Tibial artery (tissue), 4 donors: ENCODE data around the gene SLC27A6.

Experiments used
- DNase-seq, 2 donors: peaks; one replicate each; pipeline ENCODE4 v3.0.0-alpha.2; 2019
- H3K27ac ChIP-seq, 2 donors: fragments of 200-600 bp; sonication (generic) in 1 of 2; 1 replicate in 1 of 2; 2 replicates in 1 of 2; pipeline ENCODE4 v1.5.1; 2018 to 2019; ENCODE audit warnings: mild to moderate bottlenecking in 1 of 2
- H3K27me3 ChIP-seq, 2 donors: fragments of 200-600 bp; sonication (generic) in 1 of 2; one replicate each; pipeline versions ENCODE4 v1.5.1 to v1.6.0; 2016 to 2019
- H3K36me3 ChIP-seq, 3 donors: fragments of 200-600 bp; sonication (generic) in 2 of 3; one replicate each; pipeline ENCODE4 v1.5.1; 2016 to 2019; ENCODE audit warnings: mild to moderate bottlenecking in 2 of 3
- H3K4me1 ChIP-seq, 4 donors: fragments of 200-600 bp; sonication (generic) in 2 of 4; 1 replicate in 3 of 4; 2 replicates in 1 of 4; pipeline ENCODE4 v1.5.1; 2016 to 2019
- H3K4me3 ChIP-seq, 2 donors: fragments of 200-600 bp; sonication (generic) in 1 of 2; 1 replicate in 1 of 2; 2 replicates in 1 of 2; pipeline ENCODE4 v1.5.1; 2018 to 2019; ENCODE audit warnings: mild to moderate bottlenecking in 2 of 2
- H3K9me3 ChIP-seq, 3 donors: fragments of 200-600 bp; sonication (generic) in 1 of 3; one replicate each; pipeline ENCODE4 v1.5.1; 2016 to 2019
- intact Hi-C: fragments of 100-400 bp; cut with DNase I; formaldehyde crosslinking; loops from one replicate; pipeline ENCODE4 v1.15.0; 2023; ENCODE audit warnings: low total_unique reads
- TF ChIP-seq, protein P1 (sequence below), 2 experiments: fragments of 200-600 bp in 1 of 2; fragments of 450-650 bp in 1 of 2; IDR thresholded peaks; one replicate each; pipeline ENCODE4 v1.5.1; 2017 to 2019; ENCODE audit warnings: antibody characterized with exemption in 2 of 2, mild to moderate bottlenecking in 1 of 2, moderate library complexity in 1 of 2

The SLC27A6 gene

DNA sequence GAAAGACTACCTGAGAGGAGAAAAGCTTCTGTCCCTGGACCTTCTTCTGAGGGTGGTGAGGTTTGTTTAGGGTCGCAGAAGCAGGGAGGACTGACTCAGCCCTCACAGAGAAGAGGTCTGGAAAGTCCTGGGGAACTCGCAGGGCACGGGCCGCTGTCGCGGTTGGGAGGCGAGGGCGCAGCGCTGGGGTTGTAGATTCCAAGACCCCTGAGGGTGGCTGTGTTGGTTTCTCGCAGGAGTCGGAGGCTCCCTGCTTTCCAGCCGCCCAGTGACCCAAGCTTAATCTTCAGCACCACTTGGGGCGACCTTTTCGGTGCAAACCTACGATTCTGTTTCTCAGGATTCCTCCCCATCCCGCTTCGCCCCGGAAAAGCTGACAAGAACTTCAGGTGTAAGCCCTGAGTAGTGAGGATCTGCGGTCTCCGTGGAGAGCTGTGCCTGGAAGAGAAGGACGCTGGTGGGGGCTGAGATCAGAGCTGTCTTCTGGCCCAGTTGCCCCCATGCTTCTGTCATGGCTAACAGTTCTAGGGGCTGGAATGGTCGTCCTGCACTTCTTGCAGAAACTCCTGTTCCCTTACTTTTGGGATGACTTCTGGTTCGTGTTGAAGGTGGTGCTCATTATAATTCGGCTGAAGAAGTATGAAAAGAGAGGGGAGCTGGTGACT, 482 bp downstream of the SLC27A6 start:
- Histone ChIP-seq H3K27ac (no peak overlapping the region), H3K4me1 (peaks cover 0 to 6% (median 0%) of the 10 kb centered on the region in 4 donors), H3K27me3 (peaks cover 0 to 18% of the 10 kb centered on the region in 2 donors), H3K4me3 (no peak overlapping the region), H3K36me3 (no peaks in the 10 kb centered on the region), H3K9me3 (peaks cover 0 to under 1% (median 0%) of the 10 kb centered on the region in 3 donors)
- intact Hi-C loops, result no loop called here
- TF ChIP-seq, protein P1, sequence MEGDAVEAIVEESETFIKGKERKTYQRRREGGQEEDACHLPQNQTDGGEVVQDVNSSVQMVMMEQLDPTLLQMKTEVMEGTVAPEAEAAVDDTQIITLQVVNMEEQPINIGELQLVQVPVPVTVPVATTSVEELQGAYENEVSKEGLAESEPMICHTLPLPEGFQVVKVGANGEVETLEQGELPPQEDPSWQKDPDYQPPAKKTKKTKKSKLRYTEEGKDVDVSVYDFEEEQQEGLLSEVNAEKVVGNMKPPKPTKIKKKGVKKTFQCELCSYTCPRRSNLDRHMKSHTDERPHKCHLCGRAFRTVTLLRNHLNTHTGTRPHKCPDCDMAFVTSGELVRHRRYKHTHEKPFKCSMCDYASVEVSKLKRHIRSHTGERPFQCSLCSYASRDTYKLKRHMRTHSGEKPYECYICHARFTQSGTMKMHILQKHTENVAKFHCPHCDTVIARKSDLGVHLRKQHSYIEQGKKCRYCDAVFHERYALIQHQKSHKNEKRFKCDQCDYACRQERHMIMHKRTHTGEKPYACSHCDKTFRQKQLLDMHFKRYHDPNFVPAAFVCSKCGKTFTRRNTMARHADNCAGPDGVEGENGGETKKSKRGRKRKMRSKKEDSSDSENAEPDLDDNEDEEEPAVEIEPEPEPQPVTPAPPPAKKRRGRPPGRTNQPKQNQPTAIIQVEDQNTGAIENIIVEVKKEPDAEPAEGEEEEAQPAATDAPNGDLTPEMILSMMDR (IDR thresholded peaks at IDR 0.05), result no peak
- no peak for DNase-seq

DNA sequence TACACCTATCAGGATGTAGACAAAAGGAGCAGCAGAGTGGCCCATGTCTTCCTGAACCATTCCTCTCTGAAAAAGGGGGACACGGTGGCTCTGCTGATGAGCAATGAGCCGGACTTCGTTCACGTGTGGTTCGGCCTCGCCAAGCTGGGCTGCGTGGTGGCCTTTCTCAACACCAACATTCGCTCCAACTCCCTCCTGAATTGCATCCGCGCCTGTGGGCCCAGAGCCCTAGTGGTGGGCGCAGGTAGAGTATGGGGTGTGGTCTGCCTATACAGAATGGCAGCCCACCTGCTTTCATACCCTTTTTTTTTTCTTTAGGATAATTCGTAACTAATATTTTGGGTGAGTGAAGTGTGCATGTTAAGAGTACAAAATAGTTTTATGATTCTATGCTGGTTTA, 1.1 kb downstream of the SLC27A6 start:
- Histone ChIP-seq H3K27me3 (peaks cover 0 to 18% of the 10 kb centered on the region in 2 donors), H3K27ac (no peak overlapping the region), H3K4me1 (peaks cover 0 to 6% (median 0%) of the 10 kb centered on the region in 4 donors), H3K36me3 (no peaks in the 10 kb centered on the region), H3K4me3 (no peak overlapping the region), H3K9me3 (no peaks in the 10 kb centered on the region)
- TF ChIP-seq, protein P1 (IDR thresholded peaks at IDR 0.05), result no peak
- DNase-seq, result no peak
- intact Hi-C loops, result no loop called here

DNA sequence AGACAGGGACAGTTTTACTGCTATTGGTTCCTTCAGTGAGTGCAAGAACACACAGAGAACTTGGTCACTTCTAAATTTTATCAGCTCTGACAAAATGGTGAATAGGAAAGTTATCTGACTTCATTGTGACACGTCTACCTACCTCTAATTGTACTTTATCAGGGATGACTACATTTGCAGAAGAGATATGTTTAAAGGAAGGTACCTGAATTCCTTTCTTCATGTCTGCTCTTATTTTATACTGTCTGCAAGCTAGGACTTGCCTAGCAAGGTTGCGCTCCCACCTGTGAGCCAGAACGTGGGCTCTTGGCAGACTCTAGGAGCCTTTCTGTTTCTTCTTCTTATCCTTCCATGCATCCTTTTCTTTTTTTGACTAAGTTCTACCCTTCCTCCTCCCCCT, 1.6 kb downstream of the SLC27A6 start:
- no peak for DNase-seq
- H3K36me3 ChIP-seq, result no peaks in the 10 kb centered on the region
- peaks cover 0 to 6% (median 0%) of the 10 kb centered on the region in 4 donors for H3K4me1 ChIP-seq
- no peak overlapping the region for H3K4me3 ChIP-seq
- TF ChIP-seq, protein P1 (IDR thresholded peaks at IDR 0.05), result no peak
- H3K27ac ChIP-seq, result no peak overlapping the region
- H3K27me3 ChIP-seq, result peaks cover 0 to 18% of the 10 kb centered on the region in 2 donors
- H3K9me3 ChIP-seq, result no peaks in the 10 kb centered on the region
- intact Hi-C loops, result no loop called here

DNA sequence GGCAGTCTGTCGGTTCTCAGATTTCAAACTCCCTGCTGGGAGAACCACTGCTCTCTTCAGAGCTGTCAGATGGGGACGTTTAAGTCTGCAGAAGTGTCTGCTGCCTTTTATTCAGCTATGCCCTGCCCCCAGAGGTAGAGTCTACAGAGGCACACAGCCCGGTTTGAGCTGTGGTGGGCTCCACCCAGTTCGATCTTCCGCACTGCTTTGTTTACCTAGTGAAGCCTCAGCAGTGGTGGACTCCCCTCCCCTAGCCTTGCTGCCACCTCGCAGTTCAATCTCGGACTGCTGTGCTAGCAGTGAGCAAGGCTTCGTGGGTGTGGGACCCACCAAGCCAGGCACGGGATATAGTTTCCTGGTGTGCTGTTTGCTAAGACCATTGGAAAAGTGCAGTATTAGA, 8.0 kb downstream of the SLC27A6 start:
- Histone ChIP-seq H3K27me3 (no peaks in the 10 kb centered on the region), H3K4me1 (no peaks in the 10 kb centered on the region), H3K36me3 (no peaks in the 10 kb centered on the region), H3K9me3 (no peaks in the 10 kb centered on the region), H3K27ac (no peak overlapping the region), H3K4me3 (no peak overlapping the region)
- intact Hi-C loops, result no loop called here
- no peak for DNase-seq
- TF ChIP-seq, protein P1 (IDR thresholded peaks at IDR 0.05), result no peak

DNA sequence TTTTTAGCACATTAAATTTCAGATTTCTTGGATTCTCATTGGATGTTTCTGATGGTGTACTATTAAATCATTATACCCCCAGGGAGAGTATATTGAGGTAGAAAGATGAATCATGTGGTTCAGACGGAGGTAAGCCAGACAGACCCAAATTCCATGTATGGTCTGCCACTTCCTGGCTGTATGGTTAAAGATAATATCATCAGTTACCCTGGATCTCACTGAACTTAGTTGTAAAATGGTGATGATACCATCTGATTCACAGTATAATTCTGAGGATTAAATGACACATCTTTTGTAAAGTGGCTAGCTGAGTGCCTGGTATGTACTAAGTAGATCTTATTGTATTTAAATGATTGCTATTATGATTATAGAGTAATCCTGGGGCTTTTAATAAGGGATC, 9.3 kb downstream of the SLC27A6 start:
- DNase-seq, result no peak
- TF ChIP-seq, protein P1 (IDR thresholded peaks at IDR 0.05), result no peak
- H3K27me3 ChIP-seq, result no peaks in the 10 kb centered on the region
- intact Hi-C loops, result no loop called here
- H3K4me1 ChIP-seq, result no peaks in the 10 kb centered on the region
- H3K4me3 ChIP-seq, result no peak overlapping the region
- H3K9me3 ChIP-seq, result no peaks in the 10 kb centered on the region
- H3K36me3 ChIP-seq, result no peaks in the 10 kb centered on the region
- no peak overlapping the region for H3K27ac ChIP-seq
